ENCODE results near the gene TRAPPC2. TPM values are rescaled to one million over a fixed set of nuclear protein-coding genes. Genes with fewer than 3 reads are reported as not detected.

Gene TRAPPC2
- total RNA-seq, 1 experiment from 2014 or later, result 23.6 TPM

DNA sequence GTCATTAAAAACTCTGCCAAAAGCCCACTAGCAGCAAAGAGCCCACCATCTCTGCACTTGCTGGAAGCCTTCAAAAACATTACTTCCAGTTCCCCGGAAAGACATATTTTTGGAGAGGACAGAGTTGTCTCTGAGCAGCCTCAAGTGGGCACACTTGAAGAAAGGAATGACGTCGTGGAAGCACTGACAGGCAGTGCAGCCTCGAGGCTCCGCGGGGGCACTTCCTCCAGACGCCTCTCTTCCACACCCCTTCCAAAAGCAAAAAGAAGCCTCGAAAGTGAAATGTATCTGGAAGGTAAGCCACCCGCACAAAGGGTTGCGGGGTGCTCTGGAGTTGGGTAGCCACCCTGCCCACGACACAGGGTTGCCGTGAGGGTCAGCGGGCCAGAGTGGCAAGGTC is 26.0 kb upstream of the TRAPPC2 start:
- Histone ChIP-seq H3K4me2 (no peak overlapping the region), H3K79me2 (ENCODE audit: low read depth) (no peaks in the 10 kb centered on the region), H3K9me3 (ENCODE audit: insufficient read depth, low read depth) (no peaks in the 10 kb centered on the region), H3K27me3 (ENCODE audit: insufficient read depth, low read depth) (no peaks in the 10 kb centered on the region), H3K4me1 (replicated peaks; ENCODE audit: insufficient read depth) (no peaks in the 10 kb centered on the region), H4K20me1 (ENCODE audit: insufficient read depth) (no peaks in the 10 kb centered on the region), H3K36me3 (ENCODE audit: low read depth) (peaks cover 18% of the 10 kb centered on the region), H3K9me2 (ENCODE audit: insufficient read depth) (no peaks in the 10 kb centered on the region), H3F3A (ENCODE audit: insufficient read depth, low read depth) (no peaks in the 10 kb centered on the region), H2AFZ (no peak overlapping the region), H3K27ac (no peak overlapping the region), H3K4me3 (no peak overlapping the region)
- TF ChIP-seq, protein P1, sequence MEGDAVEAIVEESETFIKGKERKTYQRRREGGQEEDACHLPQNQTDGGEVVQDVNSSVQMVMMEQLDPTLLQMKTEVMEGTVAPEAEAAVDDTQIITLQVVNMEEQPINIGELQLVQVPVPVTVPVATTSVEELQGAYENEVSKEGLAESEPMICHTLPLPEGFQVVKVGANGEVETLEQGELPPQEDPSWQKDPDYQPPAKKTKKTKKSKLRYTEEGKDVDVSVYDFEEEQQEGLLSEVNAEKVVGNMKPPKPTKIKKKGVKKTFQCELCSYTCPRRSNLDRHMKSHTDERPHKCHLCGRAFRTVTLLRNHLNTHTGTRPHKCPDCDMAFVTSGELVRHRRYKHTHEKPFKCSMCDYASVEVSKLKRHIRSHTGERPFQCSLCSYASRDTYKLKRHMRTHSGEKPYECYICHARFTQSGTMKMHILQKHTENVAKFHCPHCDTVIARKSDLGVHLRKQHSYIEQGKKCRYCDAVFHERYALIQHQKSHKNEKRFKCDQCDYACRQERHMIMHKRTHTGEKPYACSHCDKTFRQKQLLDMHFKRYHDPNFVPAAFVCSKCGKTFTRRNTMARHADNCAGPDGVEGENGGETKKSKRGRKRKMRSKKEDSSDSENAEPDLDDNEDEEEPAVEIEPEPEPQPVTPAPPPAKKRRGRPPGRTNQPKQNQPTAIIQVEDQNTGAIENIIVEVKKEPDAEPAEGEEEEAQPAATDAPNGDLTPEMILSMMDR (conservative IDR thresholded peaks at IDR 0.05), result no peak
- TF ChIP-seq EZH2 (IDR thresholded peaks at IDR 0.05; ENCODE audit: low read depth), result no peak
- ChIA-PET POLR2A (ENCODE audit: unreplicated experiment) (no interaction called here), CTCF (no interaction called here)
- DNase-seq, result no peak
- intact Hi-C loops (cut with micrococcal nuclease; ENCODE audit: unreplicated experiment), result no loop called here
- no TSS peak for BruUV-seq (replicated peaks)

DNA sequence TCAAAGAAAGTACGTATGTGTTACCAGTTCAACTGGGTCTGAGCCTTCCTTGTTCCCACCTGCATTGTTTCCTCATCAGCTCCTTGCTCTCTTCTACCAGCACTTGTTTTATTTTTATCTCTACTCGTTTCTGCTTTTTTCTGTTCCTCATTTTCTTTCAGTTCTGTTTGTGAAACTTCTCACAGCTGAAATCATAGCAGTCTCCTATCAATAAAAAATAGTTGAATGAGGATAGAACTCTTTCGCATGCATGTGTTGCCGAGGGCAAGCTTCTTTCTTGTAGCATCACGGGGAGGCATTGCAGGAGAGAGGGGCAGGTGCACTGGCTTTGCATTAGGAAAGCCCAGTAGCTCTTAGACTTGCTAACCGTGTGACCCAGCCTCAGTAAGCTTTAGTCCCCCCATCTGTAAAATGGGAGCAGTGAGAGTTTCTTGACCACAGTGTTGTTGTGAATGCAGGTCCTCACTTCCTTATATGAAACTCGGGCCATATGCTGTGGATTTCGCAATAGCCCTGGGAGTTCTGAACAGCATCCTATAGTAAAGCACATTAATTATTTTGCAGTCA is 24.8 kb upstream of the TRAPPC2 start:
- Histone ChIP-seq H4K20me1 (ENCODE audit: insufficient read depth) (no peaks in the 10 kb centered on the region), H3F3A (ENCODE audit: insufficient read depth, low read depth) (no peaks in the 10 kb centered on the region), H3K79me2 (ENCODE audit: low read depth) (no peaks in the 10 kb centered on the region), H2AFZ (no peak overlapping the region), H3K27ac (no peak overlapping the region), H3K4me3 (no peak overlapping the region), H3K27me3 (ENCODE audit: insufficient read depth, low read depth) (no peaks in the 10 kb centered on the region), H3K9me2 (ENCODE audit: insufficient read depth) (no peaks in the 10 kb centered on the region), H3K4me1 (replicated peaks; ENCODE audit: insufficient read depth) (no peaks in the 10 kb centered on the region), H3K36me3 (ENCODE audit: low read depth) (peaks cover 18% of the 10 kb centered on the region), H3K4me2 (no peak overlapping the region), H3K9me3 (ENCODE audit: insufficient read depth, low read depth) (no peaks in the 10 kb centered on the region)
- ChIA-PET CTCF (no interaction called here), POLR2A (ENCODE audit: unreplicated experiment) (no interaction called here)
- BruUV-seq (replicated peaks), result no TSS peak
- intact Hi-C loops (cut with micrococcal nuclease; ENCODE audit: unreplicated experiment), result no loop called here
- TF ChIP-seq, protein P1 (conservative IDR thresholded peaks at IDR 0.05), result no peak
- no peak for DNase-seq

DNA sequence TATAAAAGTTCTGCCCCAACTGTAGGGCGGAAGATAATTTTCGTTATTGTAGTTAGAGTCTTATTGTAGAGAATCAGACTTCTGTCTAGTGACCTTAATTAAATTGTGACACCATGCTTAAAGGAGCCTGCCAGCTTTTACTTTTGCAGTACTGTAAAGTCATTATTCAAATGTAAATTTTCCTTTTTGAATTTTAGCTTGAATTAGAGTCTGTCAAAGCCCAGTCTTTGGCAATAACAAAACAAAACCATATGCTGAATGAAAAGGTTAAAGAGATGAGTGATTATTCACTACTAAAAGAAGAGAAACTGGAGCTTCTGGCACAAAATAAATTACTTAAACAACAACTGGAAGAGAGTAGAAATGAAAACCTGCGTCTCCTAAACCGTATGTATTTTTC is 22.0 kb upstream of the TRAPPC2 start:
- POLR2A ChIA-PET (ENCODE audit: unreplicated experiment), result interaction anchor here (0.6 kb wide), 1 partner anchor 1625 kb away, joined by 10 read pairs; no protein-coding TSS in a partner anchor
- Histone ChIP-seq H3K4me2 (no peak overlapping the region), H4K20me1 (ENCODE audit: insufficient read depth) (no peaks in the 10 kb centered on the region), H3K27ac (no peak overlapping the region), H3K79me2 (ENCODE audit: low read depth) (no peaks in the 10 kb centered on the region), H3F3A (ENCODE audit: insufficient read depth, low read depth) (no peaks in the 10 kb centered on the region), H3K27me3 (ENCODE audit: insufficient read depth, low read depth) (no peaks in the 10 kb centered on the region), H3K9me2 (ENCODE audit: insufficient read depth) (no peaks in the 10 kb centered on the region), H3K4me3 (no peak overlapping the region), H3K36me3 (ENCODE audit: low read depth) (peaks cover 16% of the 10 kb centered on the region; the same call in 1 of the 2 replicates), H3K4me1 (replicated peaks; ENCODE audit: insufficient read depth) (no peaks in the 10 kb centered on the region), H2AFZ (no peak overlapping the region), H3K9me3 (ENCODE audit: insufficient read depth, low read depth) (no peaks in the 10 kb centered on the region)
- intact Hi-C loops (cut with micrococcal nuclease; ENCODE audit: unreplicated experiment), result no loop called here
- no TSS peak for BruUV-seq (replicated peaks)
- CTCF ChIA-PET, result no interaction called here
- no peak for TF ChIP-seq EZH2 (IDR thresholded peaks at IDR 0.05; ENCODE audit: low read depth)
- TF ChIP-seq, protein P1 (conservative IDR thresholded peaks at IDR 0.05), result no peak
- DNase-seq, result no peak

Measured in PC-9 (cell line).